ENCODE data around the gene TLCD5.

TLCD5 gene

DNA sequence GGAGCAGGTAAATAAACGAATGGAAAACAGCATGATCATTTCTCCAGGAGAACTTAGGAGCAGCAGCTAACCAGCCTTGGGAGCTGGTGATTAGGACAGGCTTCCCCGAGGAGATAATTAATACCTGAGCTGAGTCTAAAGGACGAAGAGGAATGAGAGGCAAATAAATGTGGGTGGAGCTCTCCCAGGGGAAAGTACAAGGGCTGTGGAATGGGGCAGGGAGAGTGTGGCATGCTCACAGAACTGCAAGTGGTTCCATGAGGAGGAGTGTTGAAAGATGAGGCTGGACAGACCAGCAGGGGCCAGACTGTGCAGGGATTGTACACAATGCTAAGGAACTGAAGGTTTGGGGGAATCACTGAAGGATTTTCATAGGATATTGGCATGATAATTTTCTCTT lies 14.2 kb upstream of the TLCD5 start:
- FAIRE-seq, result no peak

DNA sequence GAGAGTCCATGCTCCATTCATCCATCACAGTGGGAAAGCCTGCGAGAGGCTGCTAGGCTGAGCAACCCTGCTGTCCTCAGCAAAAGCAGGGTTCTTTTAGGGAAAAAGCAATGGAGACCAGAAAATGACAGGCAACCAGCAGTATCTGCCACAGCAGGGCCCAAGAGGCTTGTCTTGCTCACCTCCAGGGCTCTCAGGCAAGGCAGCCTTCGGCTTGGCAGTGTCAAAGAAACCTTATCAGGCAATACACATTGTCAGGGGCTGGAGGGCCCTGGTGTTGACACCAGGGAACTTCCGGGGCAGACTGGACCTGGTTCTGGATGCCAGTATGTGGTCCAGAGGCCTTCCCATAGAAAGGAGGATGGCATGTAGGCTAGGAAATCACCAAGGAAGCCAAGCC lies 10.2 kb upstream of the TLCD5 start:
- FAIRE-seq, result no peak

DNA sequence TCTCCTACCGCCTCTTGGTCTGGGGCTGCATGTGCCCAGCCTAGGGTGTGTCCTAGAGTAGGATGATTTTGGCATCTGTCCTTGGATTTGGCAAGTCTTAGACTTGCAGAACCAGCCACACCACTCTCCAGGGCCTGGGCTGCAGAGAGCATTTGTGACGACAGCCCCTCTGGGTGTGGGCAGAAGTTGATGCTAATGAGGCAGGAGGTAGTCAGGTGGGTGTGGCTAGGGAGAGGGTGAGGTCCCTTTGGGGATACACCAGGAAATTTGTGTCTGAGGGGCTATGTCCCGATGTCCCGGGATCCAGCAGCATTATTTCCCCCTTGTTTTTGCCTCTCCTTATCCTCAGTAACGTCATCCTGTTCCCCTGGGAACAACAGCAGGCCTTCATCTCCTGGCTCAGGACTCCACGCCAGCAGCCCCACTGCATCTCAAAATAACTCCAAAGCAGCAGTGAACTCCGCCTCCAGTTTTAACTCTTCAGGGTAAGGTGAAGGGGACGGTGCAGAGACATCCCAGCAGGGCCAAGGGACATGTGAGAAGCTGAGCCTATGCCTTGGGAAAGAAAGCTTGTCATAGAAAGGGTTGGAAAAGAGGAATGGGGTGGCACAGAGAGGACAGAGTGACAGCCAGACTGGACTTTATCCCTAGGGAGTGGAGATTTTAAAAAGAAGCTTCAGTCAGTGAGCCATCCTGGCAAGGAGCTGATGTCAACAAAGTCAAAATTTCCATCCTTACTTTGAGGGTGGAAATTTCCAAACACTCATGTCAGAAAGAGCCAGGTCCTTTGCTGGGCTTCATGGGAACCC lies 8.0 kb upstream of the TLCD5 start:
- no peak for FAIRE-seq

DNA sequence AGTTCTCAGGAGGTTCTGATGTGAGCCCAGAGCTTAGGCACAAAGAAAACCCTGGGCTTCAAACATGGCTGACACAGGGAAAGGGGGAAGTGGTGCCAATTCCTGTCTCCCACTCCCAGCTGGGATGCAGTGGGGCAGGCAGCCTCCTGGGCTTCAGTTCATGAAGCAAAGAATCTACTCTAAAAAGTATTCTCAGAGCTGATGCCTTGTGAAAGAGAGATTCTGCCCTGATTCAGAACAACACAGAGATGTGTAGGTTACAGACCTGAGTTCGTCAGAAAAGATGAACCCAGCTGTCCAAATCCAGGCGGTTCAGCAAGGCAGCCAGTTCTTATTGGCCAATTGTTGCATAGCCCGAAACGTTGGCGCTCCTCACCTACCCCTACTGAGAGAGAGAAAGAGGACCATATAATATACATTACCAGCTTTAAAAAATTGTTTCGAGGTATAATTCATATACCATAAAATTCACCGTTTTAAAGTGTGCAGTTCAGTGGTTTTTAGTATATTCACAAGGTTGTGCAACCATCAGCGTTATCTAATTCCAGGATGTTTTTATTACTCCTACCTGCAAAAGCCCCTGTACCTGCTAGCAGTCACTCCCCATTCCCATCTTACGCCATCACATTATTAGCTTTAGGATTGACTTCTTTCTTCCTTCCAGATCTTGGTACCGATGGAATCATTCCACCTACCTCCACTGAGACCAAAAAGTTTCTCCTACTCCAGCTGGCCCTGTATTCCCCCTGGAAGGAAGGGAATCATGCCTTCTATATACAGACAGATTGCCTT lies 7.2 kb upstream of the TLCD5 start:
- no peak for FAIRE-seq

DNA sequence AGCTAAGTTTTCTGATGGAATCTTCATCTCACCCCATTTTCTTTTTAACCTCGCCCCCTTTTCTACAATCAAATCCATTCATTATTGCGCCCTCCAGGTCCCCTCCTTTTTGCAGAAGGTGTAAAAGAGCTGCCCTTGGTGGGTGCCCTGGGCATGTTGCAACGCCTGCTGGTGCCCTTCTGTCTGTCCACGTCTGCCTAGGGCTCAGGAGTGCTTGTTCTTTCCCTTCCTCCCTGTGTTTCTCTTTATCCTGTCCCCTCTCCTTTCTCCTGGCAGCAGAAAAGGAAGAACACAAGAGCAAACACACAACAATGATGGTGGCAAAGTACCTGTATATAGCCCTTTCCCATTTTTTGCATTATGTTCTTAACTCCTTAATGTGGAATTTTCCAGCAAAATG lies 6.2 kb upstream of the TLCD5 start:
- no peak for FAIRE-seq

DNA sequence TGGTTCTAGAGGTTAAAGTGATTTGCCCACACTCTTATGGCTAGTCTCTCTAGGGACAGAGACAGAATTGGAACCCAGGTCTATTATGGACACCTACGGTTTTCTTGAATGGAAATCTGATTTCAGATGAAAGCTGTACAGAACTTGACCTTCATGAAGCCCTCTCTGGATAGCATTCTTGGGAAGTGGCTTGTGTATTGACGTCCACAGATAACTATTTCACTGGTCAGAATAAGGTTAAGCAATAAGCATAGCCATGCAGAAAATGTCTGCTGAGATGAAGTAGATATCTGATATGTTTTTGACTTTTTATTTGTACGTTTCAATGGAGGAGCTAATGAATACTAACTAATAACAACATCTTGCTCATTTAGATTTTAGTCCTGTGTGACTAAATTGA lies 1.1 kb downstream of the TLCD5 start:
- no peak for FAIRE-seq

DNA sequence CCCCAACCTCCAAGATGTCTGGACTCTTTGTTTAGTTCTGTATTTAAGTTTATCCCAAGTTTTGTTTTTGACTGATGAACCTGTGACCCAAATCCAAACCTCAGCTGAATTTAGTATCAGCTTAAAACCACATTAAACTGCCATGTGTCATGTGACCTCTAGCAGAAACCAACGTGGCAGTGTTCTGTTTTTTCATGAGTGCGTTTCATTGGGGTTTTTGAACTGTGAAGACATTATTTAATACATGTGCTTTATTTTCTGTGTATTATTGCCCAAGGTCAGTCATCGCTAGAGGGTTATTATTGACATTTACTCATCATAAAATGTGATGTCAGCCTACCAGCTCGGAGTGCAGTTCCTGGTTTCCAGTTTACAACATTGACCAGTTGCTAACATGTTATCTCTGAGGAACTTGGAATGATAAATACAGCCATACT lies 1.8 kb downstream of the TLCD5 start:
- no peak for FAIRE-seq

DNA sequence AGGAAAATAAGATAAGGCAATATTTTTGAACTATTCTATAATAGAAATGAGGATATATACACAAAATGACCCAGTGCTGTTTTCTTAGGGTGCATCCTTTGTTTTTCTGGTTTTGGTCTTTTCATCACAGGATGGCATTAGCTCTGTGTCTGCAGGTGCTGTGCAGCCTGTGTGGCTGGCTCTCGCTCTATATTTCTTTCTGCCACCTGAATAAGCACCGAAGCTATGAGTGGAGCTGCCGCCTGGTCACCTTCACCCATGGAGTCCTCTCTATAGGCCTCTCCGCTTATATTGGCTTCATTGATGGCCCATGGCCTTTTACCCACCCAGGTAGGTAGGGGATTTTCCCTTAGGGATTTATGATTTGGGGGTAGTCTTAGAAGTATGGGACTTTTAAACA lies 2.2 kb downstream of the TLCD5 start:
- no peak for FAIRE-seq

DNA sequence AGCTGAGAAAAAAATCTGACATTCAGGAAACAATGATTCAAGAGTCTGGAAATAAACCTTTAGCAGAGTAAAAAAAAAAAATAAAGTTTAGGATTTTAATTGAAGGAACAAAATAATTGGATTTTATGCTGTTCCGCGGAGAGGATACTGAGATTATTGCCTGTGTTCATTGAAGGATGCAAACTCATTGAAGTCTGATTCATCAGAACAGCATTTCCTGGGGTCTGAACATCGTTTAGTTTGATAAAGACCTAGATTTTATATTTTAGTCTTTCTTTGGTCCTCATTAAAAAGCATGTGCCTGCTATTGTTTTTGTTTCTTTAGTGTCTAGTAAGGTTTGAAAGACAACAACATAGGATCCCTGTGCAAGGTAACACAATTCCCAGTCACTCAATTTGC lies 4.5 kb downstream of the TLCD5 start:
- FAIRE-seq, result no peak

DNA sequence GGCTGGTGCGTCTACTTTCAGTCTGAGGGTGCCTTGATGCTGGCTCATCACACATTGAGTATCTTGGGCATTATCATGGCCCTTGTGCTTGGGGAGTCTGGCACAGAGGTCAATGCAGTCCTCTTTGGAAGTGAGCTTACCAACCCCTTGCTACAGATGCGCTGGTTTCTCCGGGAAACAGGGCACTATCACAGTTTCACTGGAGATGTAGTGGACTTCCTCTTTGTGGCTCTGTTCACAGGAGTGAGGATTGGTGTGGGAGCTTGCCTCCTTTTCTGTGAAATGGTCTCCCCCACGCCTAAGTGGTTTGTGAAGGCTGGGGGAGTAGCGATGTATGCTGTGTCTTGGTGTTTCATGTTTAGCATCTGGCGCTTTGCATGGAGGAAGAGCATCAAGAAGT lies 4.9 kb downstream of the TLCD5 start:
- FAIRE-seq, result no peak

DNA sequence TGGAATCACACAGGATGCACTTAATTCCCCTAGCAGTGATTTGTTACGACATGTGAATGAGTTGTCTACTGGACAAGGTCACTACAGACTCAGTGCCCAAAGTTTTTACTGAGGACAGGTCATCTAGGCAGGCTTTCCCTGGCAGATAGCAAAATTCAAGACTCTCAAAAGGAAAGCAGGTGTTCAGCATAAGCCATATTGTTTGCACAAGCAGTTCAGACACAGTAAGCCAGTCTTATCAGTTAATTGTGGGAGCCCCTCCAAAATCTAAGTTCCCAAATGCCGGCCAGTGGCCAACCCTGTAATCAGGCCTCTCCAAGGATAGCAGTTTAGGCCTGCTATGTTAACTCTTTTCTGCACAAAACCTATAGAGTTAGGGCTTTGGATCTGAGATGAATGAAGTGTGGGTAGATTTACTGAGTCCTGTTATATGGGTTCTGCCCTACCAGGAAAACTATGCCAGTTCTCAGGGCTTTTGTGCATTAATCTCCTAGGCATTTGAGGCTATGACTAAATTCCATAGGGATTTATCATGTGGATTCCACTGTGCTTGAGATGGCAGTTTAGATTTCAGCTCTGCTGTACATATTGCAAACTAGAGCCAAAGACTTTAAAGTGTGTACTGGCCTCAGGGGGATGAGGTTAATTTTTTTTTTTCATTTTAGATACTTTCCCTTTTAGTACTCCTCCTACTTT lies 6.3 kb downstream of the TLCD5 start:
- no peak for FAIRE-seq

DNA sequence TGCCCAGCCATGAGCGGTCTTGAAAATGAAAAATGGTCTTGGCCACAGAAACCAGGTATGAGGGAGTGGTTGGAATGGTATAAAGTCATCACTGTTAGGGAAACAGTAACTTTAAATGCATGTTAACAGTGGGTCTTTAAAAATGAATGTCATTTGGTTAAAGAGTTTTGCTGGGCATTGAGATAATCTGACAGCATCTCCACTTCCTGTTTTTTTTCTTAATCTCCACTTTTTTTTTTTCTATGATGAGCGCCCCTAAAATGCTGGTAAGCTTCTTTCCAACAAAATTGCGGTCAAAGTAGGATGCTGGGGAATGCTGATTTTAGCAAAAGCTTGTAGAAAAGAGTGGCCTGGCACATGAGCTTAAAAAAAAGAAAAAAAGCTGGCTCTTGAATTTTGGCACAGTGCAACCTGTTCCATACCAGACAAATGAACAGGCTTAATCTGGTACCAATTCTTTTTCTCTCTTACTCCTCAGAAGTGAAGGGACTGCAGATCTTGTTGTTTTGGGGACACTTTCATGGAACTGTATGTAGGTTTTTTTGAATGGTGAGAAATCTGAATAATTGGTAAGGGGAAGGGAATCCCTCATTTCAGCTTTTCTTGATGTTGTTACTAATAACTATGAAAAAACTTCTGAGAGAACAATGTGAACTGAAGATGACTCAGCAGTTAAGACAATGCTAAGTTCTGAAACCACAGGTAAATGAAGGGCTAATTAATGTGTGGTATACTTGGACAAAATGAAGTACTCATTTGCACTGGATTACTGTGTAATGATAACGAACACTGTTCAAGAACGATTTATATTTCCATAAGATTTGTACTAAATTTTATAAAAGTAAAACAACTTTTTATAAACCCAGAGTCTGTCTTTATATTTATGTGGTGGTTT lies 8.0 kb downstream of the TLCD5 start:
- no peak for FAIRE-seq

DNA sequence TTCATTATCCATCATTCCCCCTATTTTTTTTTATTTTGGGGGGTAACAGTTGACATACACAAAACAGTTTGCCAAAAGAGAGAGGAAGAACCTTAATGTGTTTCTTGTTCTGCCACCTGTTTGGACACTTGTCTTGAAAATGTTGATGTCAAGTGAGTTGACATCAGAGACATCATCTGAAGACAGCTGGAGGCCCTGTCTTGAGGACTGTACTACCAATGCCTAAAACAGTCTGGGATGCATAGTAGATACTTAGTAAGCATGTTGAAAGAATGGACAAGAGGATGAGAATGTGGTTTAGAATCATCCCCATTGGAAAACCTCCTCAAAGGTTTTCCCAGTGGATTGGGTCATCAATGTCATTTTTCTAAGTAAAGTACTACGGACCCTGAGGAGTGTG lies 8.7 kb downstream of the TLCD5 start:
- FAIRE-seq, result no peak

DNA sequence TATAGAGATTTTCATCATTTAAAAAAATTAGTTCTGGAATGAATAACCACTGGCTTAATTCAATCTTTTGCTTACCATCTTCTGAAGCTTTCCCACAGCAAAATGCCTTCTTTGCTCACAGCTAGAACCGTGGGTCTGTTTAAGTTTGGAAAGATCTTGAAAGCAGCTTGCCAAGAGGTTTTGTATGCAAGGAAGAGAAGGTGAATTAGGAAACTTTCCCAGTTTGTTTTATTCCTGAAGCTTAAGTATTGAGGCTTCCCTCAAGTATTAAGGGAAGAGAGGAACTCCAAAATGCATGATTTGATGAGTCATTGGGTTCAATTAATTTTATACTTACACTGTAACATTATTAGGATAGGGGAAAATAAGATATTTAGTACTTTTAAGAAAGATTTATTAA lies 9.2 kb downstream of the TLCD5 start:
- FAIRE-seq, result no peak

DNA sequence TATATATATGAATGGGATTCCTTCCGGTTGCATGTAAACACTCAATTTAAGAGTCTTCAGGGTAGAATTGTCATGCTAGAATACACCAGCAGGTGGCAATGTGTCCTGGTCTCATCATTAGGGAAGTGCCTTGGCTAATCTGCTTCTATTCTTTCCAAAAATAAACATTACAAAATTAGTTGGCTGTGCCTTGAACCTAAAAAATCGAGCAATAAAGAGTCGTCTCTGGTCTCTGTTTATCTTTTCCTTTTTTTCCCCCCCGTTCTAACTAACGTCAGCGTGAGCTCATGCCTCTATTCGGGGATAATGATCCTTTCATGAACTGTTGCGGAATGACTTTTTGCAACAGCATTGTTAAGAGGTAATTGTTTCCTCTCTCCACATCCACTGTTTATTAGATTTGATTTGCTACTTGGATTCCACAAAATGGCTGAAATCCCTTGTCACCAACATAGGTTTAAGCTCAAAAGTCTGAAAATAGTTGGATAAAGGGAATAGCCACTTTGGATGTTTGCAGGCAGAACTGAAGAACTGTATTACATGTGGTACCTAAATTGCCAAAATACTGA lies 9.9 kb downstream of the TLCD5 start:
- peak; percentile 83 for FAIRE-seq

DNA sequence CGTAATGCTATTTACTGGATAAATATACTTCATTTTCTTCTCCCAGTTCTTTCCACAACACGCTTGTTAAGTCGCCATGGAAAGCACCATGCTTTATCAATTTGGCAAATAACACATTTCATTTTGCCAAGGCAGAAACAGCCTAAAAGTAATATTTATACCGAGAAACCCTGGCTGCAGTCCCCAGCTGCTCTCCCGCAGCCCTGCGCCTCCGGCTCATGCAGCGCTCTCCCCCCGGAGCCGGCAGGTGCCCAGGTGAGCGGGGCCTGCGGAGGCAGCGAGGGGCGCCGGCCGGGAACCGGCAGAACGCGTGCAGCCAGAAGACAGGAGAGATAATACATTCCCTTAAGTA lies 10.4 kb downstream of the TLCD5 start:
- FAIRE-seq, result no peak

DNA sequence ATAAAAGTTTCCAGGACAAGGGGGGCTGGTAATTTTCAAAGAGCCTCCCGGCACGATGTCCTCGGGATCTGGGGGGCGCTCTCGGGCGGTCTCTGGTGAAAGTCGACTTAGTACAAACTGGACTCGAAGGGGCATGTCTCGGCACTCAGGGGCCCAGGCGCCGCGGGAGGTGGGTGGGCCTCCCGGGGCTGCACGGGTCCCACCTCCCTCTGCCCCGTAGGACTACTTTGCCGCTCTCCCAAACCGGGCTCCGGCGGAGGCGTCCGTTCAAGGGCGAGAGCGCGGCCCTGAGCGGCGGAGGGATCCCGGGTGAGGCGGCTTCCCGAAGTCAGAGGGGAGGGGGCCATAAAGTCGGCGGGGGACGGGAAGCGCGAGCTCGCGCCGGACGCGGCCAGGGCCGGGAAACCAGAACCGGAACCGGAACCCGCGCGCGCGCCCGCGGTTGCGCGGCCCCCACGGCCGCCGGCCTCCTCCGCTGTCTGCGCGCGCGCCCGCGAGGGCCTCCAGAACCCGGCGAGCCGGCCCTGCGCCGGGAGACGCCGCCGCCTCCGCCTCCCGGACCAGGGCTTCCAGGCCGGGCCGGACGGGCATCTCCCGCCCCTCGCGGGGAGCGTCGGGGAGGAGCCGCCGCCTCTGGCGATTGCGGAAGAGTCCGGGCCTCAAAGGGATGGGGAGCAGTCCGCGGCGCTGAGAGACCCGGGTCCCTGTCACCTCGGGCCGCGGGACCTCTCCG lies 11.0 kb downstream of the TLCD5 start, which contains the start of gene ARHGEF12:
ARHGEF12 (plus strand) TSS at position 506 of the 733 bp plus-strand sequence. CDS start 831 bp downstream, outside the sequence.
- no peak for FAIRE-seq

DNA sequence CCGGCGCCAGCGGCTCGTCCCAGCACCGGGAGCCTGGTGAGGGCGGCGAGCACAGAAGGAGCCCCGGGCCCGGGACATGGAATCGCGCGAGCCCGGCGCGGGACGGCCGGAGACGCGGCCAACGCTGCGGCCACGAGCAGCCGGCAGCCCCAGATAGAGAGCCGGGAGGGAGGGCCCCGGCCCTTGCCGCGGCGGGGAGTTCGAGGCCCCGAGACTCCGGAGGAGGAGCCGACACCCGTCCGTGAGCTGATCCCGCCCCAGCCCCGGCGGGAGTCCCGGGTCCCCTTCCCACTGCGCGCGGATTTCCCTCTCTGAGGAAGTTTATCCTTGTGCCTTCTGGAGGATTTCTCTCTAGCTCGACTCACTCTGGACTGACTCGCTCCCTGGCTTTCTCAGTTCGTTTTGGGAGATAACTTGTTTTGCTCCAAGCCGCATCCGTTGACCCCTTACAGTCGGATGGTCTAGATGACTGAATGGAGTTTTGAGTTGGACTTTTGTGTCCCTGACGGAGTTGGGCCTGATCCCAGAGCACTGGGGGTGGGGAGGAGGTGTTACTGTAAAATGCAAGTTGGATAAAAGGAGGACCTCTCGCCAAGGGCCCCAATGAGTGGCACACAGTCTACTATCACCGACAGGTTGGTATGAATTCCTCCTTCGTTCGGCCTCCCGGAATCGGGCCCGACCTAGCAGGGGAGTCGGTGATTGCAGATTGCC lies 11.7 kb downstream of the TLCD5 start:
- FAIRE-seq, result no peak

DNA sequence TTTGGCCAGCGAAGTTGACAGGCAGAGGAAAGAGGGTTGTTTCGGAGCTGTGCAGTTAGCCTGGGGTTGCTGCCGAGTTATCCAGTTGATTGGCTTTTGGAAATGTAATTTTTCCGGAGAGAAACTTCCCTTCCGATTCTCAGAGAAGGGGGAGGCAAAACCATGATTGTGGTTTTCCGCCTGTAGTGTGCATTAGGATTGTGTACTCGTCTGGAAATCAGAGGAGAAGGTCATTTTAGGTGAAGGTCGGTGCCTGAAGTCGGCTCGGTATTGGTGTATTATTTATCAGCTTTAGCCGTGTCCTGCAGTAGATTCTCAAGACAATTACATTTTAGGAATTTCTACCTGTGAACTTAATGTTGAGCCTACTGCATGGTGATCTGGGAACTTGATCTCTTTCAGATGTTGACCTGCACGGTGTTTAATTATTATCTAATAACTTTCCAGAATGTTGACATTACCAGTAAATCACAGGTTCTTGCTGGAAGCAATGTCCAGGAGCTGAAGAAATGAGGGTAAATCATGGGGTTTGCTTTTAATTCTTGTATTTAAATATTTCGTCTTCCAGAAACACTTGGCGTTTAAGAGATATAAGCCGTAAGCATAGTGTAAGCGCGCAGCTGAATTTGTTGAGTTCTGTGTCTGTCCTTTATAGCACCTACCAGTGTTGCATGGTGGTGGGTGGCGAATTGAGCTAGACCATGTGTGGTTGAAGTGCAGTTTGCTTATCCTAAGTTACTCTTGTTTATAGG lies 12.4 kb downstream of the TLCD5 start:
- FAIRE-seq, result no peak
